ENCODE results near the gene CATSPERE. TPM values are rescaled to one million over a fixed set of nuclear protein-coding genes. Genes with fewer than 3 reads are reported as not detected.

The CATSPERE gene
- total and polyA plus RNA-seq, 10 donors, result 0.50 to 4.0 (median 1.1) TPM

DNA sequence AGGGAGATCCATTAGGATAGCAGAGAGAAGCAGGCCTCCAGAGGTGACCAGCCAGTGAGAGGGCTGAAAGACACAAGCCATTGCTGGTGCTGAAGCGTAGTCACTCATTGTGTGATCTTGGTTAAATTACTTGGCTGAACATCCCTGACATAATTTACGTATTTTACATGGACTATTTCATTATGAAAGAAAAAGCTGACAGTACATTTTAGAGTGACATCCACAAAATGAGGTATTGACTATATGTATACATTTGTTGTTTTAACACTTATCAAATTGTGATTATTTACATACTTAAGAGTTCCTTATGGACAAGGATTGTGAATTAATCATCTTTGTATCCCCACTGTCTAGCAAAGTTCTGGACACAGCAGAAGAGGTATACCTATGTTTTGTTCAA is 206.7 kb downstream of the CATSPERE start:
- TF ChIP-seq POLR2AphosphoS5 (IDR thresholded peaks at IDR 0.05), result no peak
- TF ChIP-seq, protein P1, sequence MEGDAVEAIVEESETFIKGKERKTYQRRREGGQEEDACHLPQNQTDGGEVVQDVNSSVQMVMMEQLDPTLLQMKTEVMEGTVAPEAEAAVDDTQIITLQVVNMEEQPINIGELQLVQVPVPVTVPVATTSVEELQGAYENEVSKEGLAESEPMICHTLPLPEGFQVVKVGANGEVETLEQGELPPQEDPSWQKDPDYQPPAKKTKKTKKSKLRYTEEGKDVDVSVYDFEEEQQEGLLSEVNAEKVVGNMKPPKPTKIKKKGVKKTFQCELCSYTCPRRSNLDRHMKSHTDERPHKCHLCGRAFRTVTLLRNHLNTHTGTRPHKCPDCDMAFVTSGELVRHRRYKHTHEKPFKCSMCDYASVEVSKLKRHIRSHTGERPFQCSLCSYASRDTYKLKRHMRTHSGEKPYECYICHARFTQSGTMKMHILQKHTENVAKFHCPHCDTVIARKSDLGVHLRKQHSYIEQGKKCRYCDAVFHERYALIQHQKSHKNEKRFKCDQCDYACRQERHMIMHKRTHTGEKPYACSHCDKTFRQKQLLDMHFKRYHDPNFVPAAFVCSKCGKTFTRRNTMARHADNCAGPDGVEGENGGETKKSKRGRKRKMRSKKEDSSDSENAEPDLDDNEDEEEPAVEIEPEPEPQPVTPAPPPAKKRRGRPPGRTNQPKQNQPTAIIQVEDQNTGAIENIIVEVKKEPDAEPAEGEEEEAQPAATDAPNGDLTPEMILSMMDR (IDR thresholded peaks at IDR 0.05 in 8 of 11, conservative IDR thresholded peaks at IDR 0.05 in 3 of 11), result no peak
- TF ChIP-seq POLR2A (IDR thresholded peaks at IDR 0.05), result no peak
- peaks cover 0 to 22% (median 0%) of the 10 kb centered on the region in 6 donors for H3K36me3 ChIP-seq
- intact Hi-C loops (cut with DNase I; ENCODE audit: low total_unique reads), result no loop called here
- H3K27ac ChIP-seq, result no peak overlapping the region
- no peak overlapping the region for H3K4me3 ChIP-seq
- 96 to 100% (median 98%) methylated on average over 2 of the region's 2 CpGs for WGBS, 5 donors
- H3K4me1 ChIP-seq, result peaks cover 4 to 44% (median 22%) of the 10 kb centered on the region in 6 donors
- DNase-seq, result no peak
- no peaks in the 10 kb centered on the region for H3K27me3 ChIP-seq (replicated peaks in 1 of 7)
- H3K9me3 ChIP-seq, result no peaks in the 10 kb centered on the region

DNA sequence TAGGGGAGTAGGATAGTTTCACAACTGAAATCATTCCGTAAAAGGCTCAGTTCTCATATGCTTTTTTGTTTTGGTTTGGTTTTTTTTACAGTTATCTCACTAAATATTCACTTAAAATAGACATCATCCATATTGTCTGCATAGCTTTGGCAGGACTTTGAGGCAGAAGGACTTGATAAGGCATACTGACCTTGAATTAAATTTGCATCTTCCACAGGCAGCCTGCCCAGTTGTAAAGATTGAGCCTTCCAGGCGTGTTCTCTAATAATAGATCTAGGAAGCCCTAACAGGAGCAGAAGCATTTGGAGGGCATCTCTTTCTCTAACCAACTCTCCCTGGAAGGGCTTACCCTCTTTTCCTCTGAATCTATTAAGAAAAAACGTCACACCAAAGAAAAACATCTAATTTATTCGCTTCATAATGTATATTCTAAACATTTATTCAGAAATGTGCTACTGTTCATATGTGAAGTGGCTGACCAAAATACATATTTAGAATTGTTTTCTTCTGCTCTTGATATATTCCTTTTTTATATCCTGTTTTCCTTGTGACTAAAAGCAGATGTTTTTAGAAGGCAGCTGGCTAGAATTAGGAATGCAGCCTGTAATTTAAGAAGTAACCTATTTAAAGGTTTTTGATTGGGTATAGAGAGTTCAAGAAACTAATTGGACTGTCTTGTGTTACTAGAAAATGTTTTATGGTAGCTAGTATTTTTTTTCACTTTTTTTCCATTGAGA is 212.0 kb downstream of the CATSPERE start:
- peak overlapping the region in 4 of 8 donors; percentile 3 to 49 (median 36) for H3K27ac ChIP-seq
- intact Hi-C loops (cut with DNase I; ENCODE audit: low total_unique reads), result no loop called here
- H3K36me3 ChIP-seq, result peaks cover 0 to 24% (median 0%) of the 10 kb centered on the region in 6 donors
- DNase-seq, result no peak
- no peaks in the 10 kb centered on the region for H3K9me3 ChIP-seq
- no peak overlapping the region for H3K4me3 ChIP-seq
- no peak for TF ChIP-seq POLR2AphosphoS5 (IDR thresholded peaks at IDR 0.05)
- peaks cover 0 to 21% (median 7%) of the 10 kb centered on the region in 6 donors for H3K4me1 ChIP-seq
- 48 to 57% (median 54%) methylated on average over 4 of the region's 4 CpGs for WGBS, 5 donors
- H3K27me3 ChIP-seq (replicated peaks in 1 of 7), result no peaks in the 10 kb centered on the region

DNA sequence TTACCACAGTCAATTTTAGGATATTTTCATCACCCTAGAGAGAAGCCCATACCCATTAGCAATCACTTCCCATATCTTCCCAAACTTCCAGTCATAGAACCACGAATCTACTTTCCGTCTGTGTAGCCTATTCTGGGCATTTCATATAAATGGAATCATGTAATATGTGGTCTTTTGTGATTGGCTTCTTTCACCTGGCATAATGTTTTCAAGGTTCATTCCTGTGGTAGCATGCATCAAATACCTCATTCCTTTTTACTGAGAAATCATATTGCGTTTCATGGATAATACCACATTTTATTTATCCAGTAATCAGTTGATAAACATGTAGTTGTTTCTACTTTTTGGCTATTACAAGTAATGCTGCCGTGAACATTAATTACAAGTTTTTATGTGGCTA is 213.4 kb downstream of the CATSPERE start:
- H3K27ac ChIP-seq, result no peak overlapping the region
- TF ChIP-seq, protein P1 (IDR thresholded peaks at IDR 0.05 in 8 of 11, conservative IDR thresholded peaks at IDR 0.05 in 3 of 11), result no peak
- TF ChIP-seq POLR2AphosphoS5 (IDR thresholded peaks at IDR 0.05) (no peak), POLR2A (IDR thresholded peaks at IDR 0.05) (no peak)
- peaks cover 0 to 22% (median 0%) of the 10 kb centered on the region in 6 donors for H3K36me3 ChIP-seq
- no peak for DNase-seq
- no peak overlapping the region for H3K4me3 ChIP-seq
- intact Hi-C loops (cut with DNase I; ENCODE audit: low total_unique reads), result no loop called here
- no peaks in the 10 kb centered on the region for H3K9me3 ChIP-seq
- no peaks in the 10 kb centered on the region for H3K27me3 ChIP-seq (replicated peaks in 1 of 7)
- WGBS, 5 donors, result 70 to 73% (median 73%) methylated on average over 4 of the region's 4 CpGs
- peaks cover 0 to 29% (median 7%) of the 10 kb centered on the region in 6 donors for H3K4me1 ChIP-seq

DNA sequence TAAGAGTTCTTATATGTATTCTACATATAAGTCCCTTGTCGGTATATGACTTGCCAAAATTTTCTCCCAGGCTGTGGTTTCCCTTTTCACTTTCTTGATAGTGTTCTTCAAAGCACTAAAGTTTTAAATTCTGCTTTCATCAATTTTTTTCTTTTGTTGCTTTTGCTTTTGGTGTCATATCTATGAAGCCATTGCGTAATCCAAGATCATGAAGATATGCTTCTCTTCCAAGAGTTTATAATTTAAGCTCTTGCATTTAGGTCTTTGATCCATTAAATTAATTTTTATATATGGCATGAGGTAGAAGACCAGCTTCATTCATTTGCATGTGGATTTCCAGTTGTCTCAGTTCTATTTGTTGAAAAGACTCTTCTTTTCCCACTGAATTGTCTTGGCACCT is 214.1 kb downstream of the CATSPERE start:
- Histone ChIP-seq H3K27ac (no peak overlapping the region), H3K4me3 (no peak overlapping the region), H3K9me3 (no peaks in the 10 kb centered on the region), H3K4me1 (peaks cover 0 to 30% (median 7%) of the 10 kb centered on the region in 6 donors), H3K27me3 (replicated peaks in 1 of 7) (no peaks in the 10 kb centered on the region), H3K36me3 (peaks cover 0 to 17% (median 0%) of the 10 kb centered on the region in 6 donors)
- TF ChIP-seq POLR2A (IDR thresholded peaks at IDR 0.05) (no peak), POLR2AphosphoS5 (IDR thresholded peaks at IDR 0.05) (no peak)
- TF ChIP-seq, protein P1 (IDR thresholded peaks at IDR 0.05 in 8 of 11, conservative IDR thresholded peaks at IDR 0.05 in 3 of 11), result no peak
- WGBS, 5 donors, result 93 to 97% (median 96%) methylated on average over 2 of the region's 2 CpGs
- intact Hi-C loops (cut with DNase I; ENCODE audit: low total_unique reads), result no loop called here
- no peak for DNase-seq
